ENCODE measurements around the gene ZC3H18.

GRCh38 chr16:88651276-88651988 is 81.2 kb downstream of the ZC3H18 start:
- TF ChIP-seq RAD21 (IDR thresholded peaks at IDR 0.05; ENCODE audit: low read depth) (no peak), CTCF (IDR thresholded peaks at IDR 0.05 in 2 of 3, conservative IDR thresholded peaks at IDR 0.05 in 1 of 3; ENCODE audit: borderline replicate concordance in 1 of 3, insufficient read depth in 1 of 3, low read depth in 2 of 3, low read length in 2 of 3) (no peak), MAX (IDR thresholded peaks at IDR 0.05) (no peak), POLR2A (IDR thresholded peaks at IDR 0.05; ENCODE audit: borderline replicate concordance, extremely low read depth, insufficient read depth, insufficient read length) (no peak)
